Stomach (tissue), 4 donors: ENCODE results near the gene DMRTB1.

Source experiments
- POLR2A ChIP-seq, 4 donors: fragments of 450-650 bp; IDR thresholded peaks; one replicate each; pipeline ENCODE4 v1.6.1; 2016; ENCODE audit warnings: antibody characterized with exemption in 4 of 4, control low read depth in 2 of 4, mild to moderate bottlenecking in 1 of 4, moderate library complexity in 1 of 4
- TF ChIP-seq, protein P1 (sequence below), 7 experiments: fragments of 450-650 bp in 4 of 7; fragments of 200-600 bp in 3 of 7; sonication (generic) in 3 of 7; IDR thresholded peaks; one replicate each; pipeline ENCODE4 v1.5.1; 2016 to 2019; ENCODE audit warnings: antibody characterized with exemption in 7 of 7, control low read depth in 2 of 7, mild to moderate bottlenecking in 1 of 7

GRCh38 chr1:53485478-53486394 is 26.5 kb downstream of the DMRTB1 start:
- no peak for TF ChIP-seq POLR2A (IDR thresholded peaks at IDR 0.05)
- TF ChIP-seq, protein P1, sequence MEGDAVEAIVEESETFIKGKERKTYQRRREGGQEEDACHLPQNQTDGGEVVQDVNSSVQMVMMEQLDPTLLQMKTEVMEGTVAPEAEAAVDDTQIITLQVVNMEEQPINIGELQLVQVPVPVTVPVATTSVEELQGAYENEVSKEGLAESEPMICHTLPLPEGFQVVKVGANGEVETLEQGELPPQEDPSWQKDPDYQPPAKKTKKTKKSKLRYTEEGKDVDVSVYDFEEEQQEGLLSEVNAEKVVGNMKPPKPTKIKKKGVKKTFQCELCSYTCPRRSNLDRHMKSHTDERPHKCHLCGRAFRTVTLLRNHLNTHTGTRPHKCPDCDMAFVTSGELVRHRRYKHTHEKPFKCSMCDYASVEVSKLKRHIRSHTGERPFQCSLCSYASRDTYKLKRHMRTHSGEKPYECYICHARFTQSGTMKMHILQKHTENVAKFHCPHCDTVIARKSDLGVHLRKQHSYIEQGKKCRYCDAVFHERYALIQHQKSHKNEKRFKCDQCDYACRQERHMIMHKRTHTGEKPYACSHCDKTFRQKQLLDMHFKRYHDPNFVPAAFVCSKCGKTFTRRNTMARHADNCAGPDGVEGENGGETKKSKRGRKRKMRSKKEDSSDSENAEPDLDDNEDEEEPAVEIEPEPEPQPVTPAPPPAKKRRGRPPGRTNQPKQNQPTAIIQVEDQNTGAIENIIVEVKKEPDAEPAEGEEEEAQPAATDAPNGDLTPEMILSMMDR (IDR thresholded peaks at IDR 0.05): peak in 5 of 7 experiments; percentile 75 to 85 (median 77)
